NT2/D1 (cell line): ENCODE measurements around the gene ACAP2.

Experiments
- SUZ12 ChIP-seq: IDR thresholded peaks from 2 replicates; pipeline ENCODE4 v1.6.1; 2011; ENCODE audit not compliant: insufficient read length, insufficient read depth; ENCODE audit errors: extremely low read depth
- YY1 ChIP-seq: IDR thresholded peaks from 2 replicates; pipeline ENCODE4 v1.6.1; 2011; ENCODE audit not compliant: insufficient read length, insufficient read depth
- ZNF274 ChIP-seq: IDR thresholded peaks from 2 replicates; pipeline ENCODE4 v1.6.1; 2011; ENCODE audit warnings: mild to moderate bottlenecking, low read depth, low read length

DNA sequence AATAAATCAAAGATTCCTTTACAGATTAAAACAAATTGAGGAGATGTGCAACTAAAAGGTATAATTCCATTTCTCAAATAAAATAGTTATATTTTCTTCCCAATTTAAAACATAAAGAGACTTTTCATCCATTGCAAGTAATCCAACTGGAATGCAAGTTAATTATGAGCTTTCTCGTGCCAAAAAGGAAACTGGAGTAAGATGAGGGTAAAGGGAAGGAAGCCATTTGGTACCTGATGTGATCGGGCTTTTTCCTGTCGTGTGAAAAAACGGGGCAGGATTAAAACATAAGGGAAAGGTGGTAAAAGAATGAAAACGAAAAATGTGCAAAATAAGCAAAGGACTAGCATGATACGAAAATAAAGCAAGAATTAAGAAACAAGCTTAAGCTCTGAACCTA is 130.1 kb downstream of the ACAP2 start:
- no peak for TF ChIP-seq ZNF274
- no peak for TF ChIP-seq SUZ12
- no peak for TF ChIP-seq YY1
